ENCODE results near the gene AHRR. TPM values are rescaled to one million over a fixed set of nuclear protein-coding genes. Genes with fewer than 3 reads are reported as not detected.

The AHRR gene
- total RNA-seq, 6 experiments from 2014 or later, result 0.06 to 0.81 (median 0.43) TPM

DNA sequence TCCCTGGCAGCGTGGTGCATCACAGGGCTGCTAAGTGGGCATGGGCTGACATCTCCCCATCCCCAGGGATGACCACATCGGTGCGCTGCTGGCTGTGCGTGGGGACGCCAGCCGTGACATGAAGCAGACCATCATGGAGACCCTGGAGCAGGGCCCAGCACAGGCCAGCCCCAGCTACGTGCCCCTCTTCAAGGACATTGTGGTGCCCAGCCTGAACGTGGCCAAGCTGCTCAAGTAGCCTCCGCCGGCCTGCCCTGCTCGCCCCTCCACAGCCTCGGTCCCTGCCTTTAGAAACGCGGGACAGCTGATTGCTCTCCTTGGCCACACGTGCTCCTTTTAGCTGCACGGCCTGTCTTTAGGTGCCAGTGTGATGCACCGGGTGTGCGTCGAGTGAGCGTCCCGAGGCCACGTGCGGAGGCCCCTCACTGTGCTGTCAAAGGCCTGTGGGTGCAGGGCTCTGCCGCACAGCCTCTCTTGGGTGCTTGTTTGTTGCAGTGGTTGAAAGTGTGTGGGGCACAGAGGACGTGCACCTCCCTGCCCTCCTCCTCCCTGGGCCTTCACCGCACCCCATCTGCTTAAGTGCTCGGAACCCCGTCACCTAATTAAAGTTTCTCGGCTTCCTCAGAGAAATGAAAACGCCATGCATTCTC is 145.3 kb downstream of the AHRR start:
- no peak overlapping the region for H3K4me3 ChIP-seq
- no peaks in the 10 kb centered on the region for H3K9me3 ChIP-seq
- H3K27ac ChIP-seq, result no peak overlapping the region
- DNase-seq, result peak; percentile 17 to 42 (median 39)
- 100% methylated on average over 1 of the region's 30 CpGs for WGBS (ENCODE audit: insufficient coverage, low coverage, low lambda C conversion rate, missing lambda C conversion rate)
- no peak for TF ChIP-seq POLR2A (IDR thresholded peaks at IDR 0.05)
- TF ChIP-seq, protein P1, sequence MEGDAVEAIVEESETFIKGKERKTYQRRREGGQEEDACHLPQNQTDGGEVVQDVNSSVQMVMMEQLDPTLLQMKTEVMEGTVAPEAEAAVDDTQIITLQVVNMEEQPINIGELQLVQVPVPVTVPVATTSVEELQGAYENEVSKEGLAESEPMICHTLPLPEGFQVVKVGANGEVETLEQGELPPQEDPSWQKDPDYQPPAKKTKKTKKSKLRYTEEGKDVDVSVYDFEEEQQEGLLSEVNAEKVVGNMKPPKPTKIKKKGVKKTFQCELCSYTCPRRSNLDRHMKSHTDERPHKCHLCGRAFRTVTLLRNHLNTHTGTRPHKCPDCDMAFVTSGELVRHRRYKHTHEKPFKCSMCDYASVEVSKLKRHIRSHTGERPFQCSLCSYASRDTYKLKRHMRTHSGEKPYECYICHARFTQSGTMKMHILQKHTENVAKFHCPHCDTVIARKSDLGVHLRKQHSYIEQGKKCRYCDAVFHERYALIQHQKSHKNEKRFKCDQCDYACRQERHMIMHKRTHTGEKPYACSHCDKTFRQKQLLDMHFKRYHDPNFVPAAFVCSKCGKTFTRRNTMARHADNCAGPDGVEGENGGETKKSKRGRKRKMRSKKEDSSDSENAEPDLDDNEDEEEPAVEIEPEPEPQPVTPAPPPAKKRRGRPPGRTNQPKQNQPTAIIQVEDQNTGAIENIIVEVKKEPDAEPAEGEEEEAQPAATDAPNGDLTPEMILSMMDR (IDR thresholded peaks at IDR 0.05), result no peak
- intact Hi-C loops (cut with DNase I), result no loop called here
- H3K4me1 ChIP-seq, result no peaks in the 10 kb centered on the region
- H3K36me3 ChIP-seq, result peaks cover 0 to 24% (median 11%) of the 10 kb centered on the region in 4 donors
- peak in 1 of 4 donors; percentile 8 for ATAC-seq
- H3K27me3 ChIP-seq, result no peaks in the 10 kb centered on the region

DNA sequence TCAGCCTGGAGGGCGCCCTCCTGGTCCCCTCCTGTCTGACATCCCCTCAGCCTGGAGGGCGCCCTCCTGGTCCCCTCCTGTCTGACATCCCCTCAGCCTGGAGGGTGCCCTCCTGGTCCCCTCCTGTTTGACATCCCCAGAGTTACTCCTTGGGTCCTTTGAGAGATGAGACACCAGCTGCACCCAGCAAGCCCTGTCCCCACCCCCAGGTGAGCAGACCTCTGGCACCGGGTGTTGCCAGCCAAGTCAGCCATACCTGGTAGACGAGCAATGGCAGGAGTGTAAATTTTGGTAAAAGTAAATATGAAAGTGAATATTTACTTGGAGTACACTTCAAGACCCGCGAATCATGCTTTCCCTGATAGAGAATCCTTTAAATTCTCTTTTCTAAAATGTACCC is 146.9 kb downstream of the AHRR start:
- Histone ChIP-seq H3K4me1 (peaks cover 0 to 6% (median 0%) of the 10 kb centered on the region in 4 donors), H3K9me3 (no peaks in the 10 kb centered on the region), H3K36me3 (peaks cover 0 to 12% (median 4%) of the 10 kb centered on the region in 4 donors), H3K27ac (no peak overlapping the region), H3K4me3 (no peak overlapping the region), H3K27me3 (no peaks in the 10 kb centered on the region)
- intact Hi-C loops (cut with DNase I), result no loop called here
- peak; percentile 12 to 35 (median 22) for DNase-seq
- no peak for ATAC-seq
- TF ChIP-seq POLR2A (IDR thresholded peaks at IDR 0.05), result no peak
- TF ChIP-seq, protein P1 (IDR thresholded peaks at IDR 0.05), result no peak
- WGBS (ENCODE audit: insufficient coverage, low coverage, low lambda C conversion rate, missing lambda C conversion rate), result 89% methylated on average over 4 of the region's 6 CpGs

DNA sequence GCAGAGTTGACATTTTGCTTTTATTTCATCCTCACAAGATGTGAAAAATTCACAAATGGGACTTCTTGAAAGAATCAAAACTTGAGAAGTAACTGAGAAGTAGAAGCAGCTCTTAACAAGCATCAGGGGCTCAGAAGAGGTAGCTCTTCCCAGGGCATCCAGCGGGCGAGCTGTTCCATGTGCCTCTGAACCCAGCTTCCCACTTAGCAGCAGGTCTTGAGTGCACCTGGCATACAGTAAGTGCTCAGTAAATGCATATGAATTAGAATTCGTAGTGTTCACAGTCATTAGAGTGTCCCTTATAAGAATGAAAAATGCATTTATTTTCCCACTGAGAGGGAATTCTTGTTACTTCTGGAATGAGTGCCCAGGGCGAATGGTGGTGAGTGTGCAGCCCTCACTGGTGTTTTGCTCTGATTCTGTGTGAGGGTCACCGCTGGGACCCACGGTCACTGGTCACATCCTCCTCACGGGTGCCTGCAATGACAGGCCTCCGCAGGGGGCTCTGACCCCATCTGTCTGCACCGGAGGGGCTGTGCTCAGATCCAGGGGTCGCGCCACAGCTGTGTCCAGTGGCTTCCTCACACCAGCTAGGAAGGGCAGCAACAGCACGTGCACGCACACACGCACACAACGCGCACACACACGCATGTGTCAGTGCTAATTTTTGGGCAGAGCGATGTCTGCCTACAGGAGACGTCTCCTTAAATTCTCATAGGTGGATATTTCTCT is 148.4 kb downstream of the AHRR start:
- peaks cover 0 to 8% (median under 1%) of the 10 kb centered on the region in 4 donors for H3K36me3 ChIP-seq
- H3K27me3 ChIP-seq, result no peaks in the 10 kb centered on the region
- H3K9me3 ChIP-seq, result no peaks in the 10 kb centered on the region
- no peak overlapping the region for H3K27ac ChIP-seq
- no peak for TF ChIP-seq POLR2A (IDR thresholded peaks at IDR 0.05)
- TF ChIP-seq, protein P1 (IDR thresholded peaks at IDR 0.05), result no peak
- peaks cover 0 to 14% (median 1%) of the 10 kb centered on the region in 4 donors for H3K4me1 ChIP-seq
- no peak overlapping the region for H3K4me3 ChIP-seq
- intact Hi-C loops (cut with DNase I), result no loop called here
- DNase-seq, result peak in 2 of 3 donors; percentile 12 to 53
- WGBS (ENCODE audit: insufficient coverage, low coverage, low lambda C conversion rate, missing lambda C conversion rate), result 90% methylated on average over 10 of the region's 19 CpGs
- ATAC-seq, result no peak

DNA sequence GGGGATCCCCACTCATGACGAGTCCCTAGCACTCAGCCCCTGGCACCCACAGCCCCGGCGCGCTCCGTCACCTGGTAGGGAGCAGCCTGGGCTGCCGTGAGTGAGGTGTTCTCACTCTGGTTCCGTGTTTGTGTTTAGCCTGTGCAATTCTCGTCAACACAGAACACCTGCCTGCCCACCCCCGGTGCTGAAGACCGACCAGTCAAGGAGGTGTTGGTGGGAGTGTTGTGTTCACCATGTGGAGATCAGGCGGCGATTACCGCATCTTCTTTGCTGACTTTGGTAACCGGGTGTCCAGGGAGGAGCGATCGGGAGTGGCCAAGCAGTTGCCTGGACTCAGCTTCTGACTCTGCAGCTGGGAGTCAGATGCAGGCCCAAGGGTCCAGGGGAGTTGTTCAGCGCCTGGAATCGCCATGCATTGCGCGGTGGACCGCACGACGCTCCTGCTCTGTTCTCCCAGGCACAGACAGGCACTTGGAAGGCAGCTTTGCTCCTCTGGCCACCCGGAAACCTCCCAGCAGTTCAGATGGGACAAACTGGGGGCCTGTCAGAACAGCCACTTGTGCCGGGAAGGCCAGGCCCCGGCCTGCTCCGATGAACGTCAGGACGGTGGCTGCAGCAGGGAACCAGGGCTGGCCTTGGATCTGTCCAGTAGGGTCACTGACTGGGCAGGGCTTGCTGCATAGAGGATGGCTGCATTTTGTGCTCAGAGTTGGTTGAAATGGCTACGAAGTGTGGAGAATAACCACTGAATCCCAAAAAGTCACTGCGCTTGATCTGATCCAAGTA is 149.6 kb downstream of the AHRR start:
- no peak overlapping the region for H3K4me3 ChIP-seq
- intact Hi-C loops (cut with DNase I), result no loop called here
- H3K4me1 ChIP-seq, result peaks cover 0 to 17% (median 2%) of the 10 kb centered on the region in 4 donors
- no peak for TF ChIP-seq POLR2A (IDR thresholded peaks at IDR 0.05)
- TF ChIP-seq, protein P1 (IDR thresholded peaks at IDR 0.05), result no peak
- peak in 2 of 3 donors; percentile 20 to 38 for DNase-seq
- no peak overlapping the region for H3K27ac ChIP-seq
- no peaks in the 10 kb centered on the region for H3K27me3 ChIP-seq
- ATAC-seq, result no peak
- H3K36me3 ChIP-seq, result peaks cover 0 to 3% (median 0%) of the 10 kb centered on the region in 4 donors
- no peaks in the 10 kb centered on the region for H3K9me3 ChIP-seq
- 93% methylated on average over 6 of the region's 31 CpGs for WGBS (ENCODE audit: insufficient coverage, low coverage, low lambda C conversion rate, missing lambda C conversion rate)
